Measurements from ENCODE around the gene OTULIN. TPM values are rescaled to one million over a fixed set of nuclear protein-coding genes. Genes with fewer than 3 reads are reported as not detected.

OTULIN gene
- total and polyA plus RNA-seq, 2 of the 13 experiments (the other 11 are each of a cell fraction or from before 2014, with no cell fraction given), result 7.0 to 34.8 TPM

GRCh38 chr5:14728459-14728938, 64.0 kb downstream of the OTULIN start (continued):
- TF ChIP-seq ARID5B (CRISPR knock-in tag; IDR thresholded peaks at IDR 0.05) (peak; percentile 98), GATAD2A (CRISPR knock-in tag; IDR thresholded peaks at IDR 0.05) (peak; percentile 94), ZNF83 (CRISPR knock-in tag; IDR thresholded peaks at IDR 0.05; ENCODE audit: borderline replicate concordance) (no peak), CENPBD1 (CRISPR knock-in tag; IDR thresholded peaks at IDR 0.05; ENCODE audit: borderline replicate concordance, low read depth) (no peak), ZNF841 (CRISPR knock-in tag; IDR thresholded peaks at IDR 0.05; ENCODE audit: borderline replicate concordance) (no peak), EZH2 (conservative IDR thresholded peaks at IDR 0.05; ENCODE audit: low read depth, low read length) (no peak), ZFP36L2 (CRISPR knock-in tag; IDR thresholded peaks at IDR 0.05) (no peak), ZFP36L1 (CRISPR knock-in tag; IDR thresholded peaks at IDR 0.05) (no peak), ZNF362 (CRISPR knock-in tag; IDR thresholded peaks at IDR 0.05; ENCODE audit: borderline replicate concordance) (peak; percentile 33; the same call in 1 of the 2 replicates), ZNF263 (CRISPR knock-in tag; IDR thresholded peaks at IDR 0.05) (peak; percentile 47; the same call in 1 of the 2 replicates), YEATS4 (CRISPR knock-in tag; IDR thresholded peaks at IDR 0.05; ENCODE audit: borderline replicate concordance) (peak; percentile 71; the same call in 1 of the 2 replicates), NFKBIZ (CRISPR knock-in tag; IDR thresholded peaks at IDR 0.05) (0 out of 2 replicates have a peak, but pooled peaks have one; percentile 61), MAF1 (CRISPR knock-in tag; IDR thresholded peaks at IDR 0.05; ENCODE audit: borderline replicate concordance) (no peak), ZNF839 (CRISPR knock-in tag; IDR thresholded peaks at IDR 0.05; ENCODE audit: borderline replicate concordance) (no peak), CC2D1A (CRISPR knock-in tag; IDR thresholded peaks at IDR 0.05) (no peak), ZNF761 (CRISPR knock-in tag; conservative IDR thresholded peaks at IDR 0.05) (no peak), ZNF329 (CRISPR knock-in tag; IDR thresholded peaks at IDR 0.05; ENCODE audit: low read depth) (no peak), ZBTB34 (CRISPR knock-in tag; IDR thresholded peaks at IDR 0.05) (0 out of 2 replicates have a peak, but pooled peaks have one; percentile 71), FOXK1 (CRISPR knock-in tag; IDR thresholded peaks at IDR 0.05; ENCODE audit: borderline replicate concordance, low read depth) (peak; percentile 62; the same call in 1 of the 2 replicates), TMF1 (CRISPR knock-in tag; IDR thresholded peaks at IDR 0.05; ENCODE audit: low read depth) (no peak), CHCHD3 (CRISPR knock-in tag; IDR thresholded peaks at IDR 0.05) (no peak), GMEB2 (CRISPR knock-in tag; IDR thresholded peaks at IDR 0.05; ENCODE audit: low read depth) (no peak), ZNF546 (CRISPR knock-in tag; conservative IDR thresholded peaks at IDR 0.05) (no peak)

All from HepG2 (cell line).